Endodermal cell (in vitro differentiated cells): Measurements from ENCODE around the gene B4GALT5. TPM values are rescaled to one million over a fixed set of nuclear protein-coding genes. Genes with fewer than 3 reads are reported as not detected.

Experiments used
- DNase-seq: peaks from one replicate; pipeline ENCODE4 v3.0.0-alpha.2; 2017
- H3K27ac ChIP-seq: 2 replicates; pipeline ENCODE4 v1.5.1; 2013; ENCODE audit warnings: mild to moderate bottlenecking, low read depth, low read length, moderate library complexity
- H3K27me3 ChIP-seq: 2 replicates; pipeline ENCODE4 v1.6.1; 2013; ENCODE audit warnings: mild to moderate bottlenecking, low read length, moderate library complexity; ENCODE audit not compliant: insufficient read depth, control insufficient read depth, poor library complexity, severe bottlenecking
- H3K36me3 ChIP-seq: 2 replicates; pipeline ENCODE4 v1.7.0; 2013; ENCODE audit warnings: mild to moderate bottlenecking, low read length, moderate library complexity; ENCODE audit not compliant: control insufficient read depth, insufficient read depth
- H3K4me1 ChIP-seq: one replicate; pipeline ENCODE4 v1.7.0; 2013; ENCODE audit warnings: low read length; ENCODE audit not compliant: control insufficient read depth, insufficient read depth
- H3K4me3 ChIP-seq: 2 replicates; pipeline ENCODE4 v1.5.1; 2013; ENCODE audit warnings: mild to moderate bottlenecking, low read length, moderate library complexity
- H3K9ac ChIP-seq: 2 replicates; pipeline ENCODE4 v1.6.1; 2013; ENCODE audit warnings: mild to moderate bottlenecking, low read length, moderate library complexity; ENCODE audit not compliant: poor library complexity, severe bottlenecking; ENCODE audit errors: extremely low read depth
- H3K9me3 ChIP-seq: 2 replicates; pipeline ENCODE4 v1.6.1; 2013; ENCODE audit warnings: mild to moderate bottlenecking, low read length, moderate library complexity; ENCODE audit not compliant: control insufficient read depth
- H3K27ac Mint-ChIP-seq: 2 replicates; pipeline ENCODE4 v1.8.0; 2020; ENCODE audit warnings: mixed read lengths
- H3K27me3 Mint-ChIP-seq: 2 replicates; pipeline ENCODE4 v1.8.0; 2021; ENCODE audit warnings: mild to moderate bottlenecking, mixed read lengths; ENCODE audit not compliant: insufficient read depth
- H3K36me3 Mint-ChIP-seq: 2 replicates; pipeline ENCODE4 v1.8.0; 2020; ENCODE audit warnings: low read depth, mixed read lengths
- H3K4me1 Mint-ChIP-seq: 2 replicates; pipeline ENCODE4 v1.8.0; 2020; ENCODE audit warnings: mixed read lengths
- H3K4me3 Mint-ChIP-seq: 2 replicates; pipeline ENCODE4 v1.8.0; 2020; ENCODE audit warnings: mild to moderate bottlenecking, moderate library complexity, mixed read lengths
- H3K9me3 Mint-ChIP-seq: 2 replicates; pipeline ENCODE4 v1.8.0; 2020; ENCODE audit warnings: mild to moderate bottlenecking, mixed read lengths
- CTCF ChIP-seq: fragments of 200-600 bp; sonication (generic); conservative IDR thresholded peaks from 2 replicates; pipeline ENCODE4 v1.5.0; 2021; ENCODE audit warnings: antibody characterized with exemption, mild to moderate bottlenecking
- WGBS, 2 experiments: methylation state at CpG; one replicate each; pipeline versions ENCODE4 v1.1.5 to v1.1.7; 2013; ENCODE audit warnings: missing lambda C conversion rate in 2 of 2, mixed read lengths in 1 of 2; ENCODE audit not compliant: insufficient coverage in 1 of 2, insufficient read length in 1 of 2; 5-methylcytosine and 5-hydroxymethylcytosine counted together
- total RNA-seq, 2 donors: library from RNA; stranded (reverse); fragmentation: NEBNext Ultra II Directional in 1 of 2; extraction: Animal tissue kit (Norgen Biotek cat#: 25700) in 1 of 2; gene quantifications; 2 replicates in 1 of 2; 3 replicates in 1 of 2; pipeline ENCODE4 v1.2.1, GENCODE V29; 2021

Gene B4GALT5
- total RNA-seq, 2 donors from 2014 or later: 57.0 to 58.8 TPM

GRCh38 chr20:49756241-49756640 lies 42.6 kb upstream of the B4GALT5 start:
- DNase-seq: no peak
- no peaks in the 10 kb centered on the region for H3K36me3 ChIP-seq
- H3K9me3 ChIP-seq: no peaks in the 10 kb centered on the region
- no peaks in the 10 kb centered on the region for H3K4me1 ChIP-seq
- no peak overlapping the region for H3K4me3 Mint-ChIP-seq
- no peak overlapping the region for H3K4me3 ChIP-seq
- 89 to 96% methylated on average over 2 of the region's 2 CpGs for WGBS, 2 experiments
- no peak overlapping the region for H3K9ac ChIP-seq
- H3K27ac ChIP-seq: no peak overlapping the region
- H3K27me3 ChIP-seq: no peaks in the 10 kb centered on the region
- H3K27ac Mint-ChIP-seq: no peak overlapping the region
- no peaks in the 10 kb centered on the region for H3K36me3 Mint-ChIP-seq
- peaks cover 3% of the 10 kb centered on the region for H3K27me3 Mint-ChIP-seq
- H3K4me1 Mint-ChIP-seq: peaks cover 17% of the 10 kb centered on the region
- no peaks in the 10 kb centered on the region for H3K9me3 Mint-ChIP-seq
- no peak for TF ChIP-seq CTCF

- Histone ChIP-seq H3K9me3 (no peaks in the 10 kb centered on the region), H3K4me1 (no peaks in the 10 kb centered on the region), H3K27me3 (no peaks in the 10 kb centered on the region), H3K27ac (no peak overlapping the region), H3K36me3 (no peaks in the 10 kb centered on the region), H3K9ac (no peak overlapping the region), H3K4me3 (no peak overlapping the region)
- Mint-ChIP-seq H3K27ac (no peak overlapping the region), H3K4me3 (no peak overlapping the region), H3K27me3 (peaks cover 3% of the 10 kb centered on the region), H3K4me1 (peaks cover 16% of the 10 kb centered on the region), H3K9me3 (no peaks in the 10 kb centered on the region), H3K36me3 (no peaks in the 10 kb centered on the region)
- TF ChIP-seq CTCF: no peak
- no peak for DNase-seq
- 80 to 98% methylated on average over 1 to 5 of the region's 5 CpGs for WGBS, 2 experiments
These were observed 40.9 kb upstream of the B4GALT5 start for GRCh38 chr20:49754596-49754995.

GRCh38 chr20:49753133-49753532 lies 39.5 kb upstream of the B4GALT5 start:
- 100% methylated on average over 1 of the region's 2 CpGs; no CpG with 5 or more reads in 1 of the 2 experiments for WGBS, 2 experiments
- no peak for DNase-seq
- Histone ChIP-seq H3K9me3 (no peaks in the 10 kb centered on the region), H3K4me1 (no peaks in the 10 kb centered on the region), H3K36me3 (no peaks in the 10 kb centered on the region), H3K27ac (no peak overlapping the region), H3K9ac (no peak overlapping the region), H3K27me3 (no peaks in the 10 kb centered on the region), H3K4me3 (no peak overlapping the region)
- no peak for TF ChIP-seq CTCF
- peaks cover 3% of the 10 kb centered on the region for H3K27me3 Mint-ChIP-seq
- no peaks in the 10 kb centered on the region for H3K9me3 Mint-ChIP-seq
- no peaks in the 10 kb centered on the region for H3K36me3 Mint-ChIP-seq
- H3K4me3 Mint-ChIP-seq: no peak overlapping the region
- H3K4me1 Mint-ChIP-seq: peaks cover 6% of the 10 kb centered on the region
- H3K27ac Mint-ChIP-seq: no peak overlapping the region
